GM12801 (cell line): ENCODE measurements around the gene KCTD21.

Experiments
- CTCF ChIP-seq: IDR thresholded peaks from one replicate; pipeline ENCODE4 v1.5.1; 2011; ENCODE audit warnings: control low read depth; ENCODE audit not compliant: insufficient read length; ENCODE audit errors: extremely low read depth

The KCTD21 gene, protein sequence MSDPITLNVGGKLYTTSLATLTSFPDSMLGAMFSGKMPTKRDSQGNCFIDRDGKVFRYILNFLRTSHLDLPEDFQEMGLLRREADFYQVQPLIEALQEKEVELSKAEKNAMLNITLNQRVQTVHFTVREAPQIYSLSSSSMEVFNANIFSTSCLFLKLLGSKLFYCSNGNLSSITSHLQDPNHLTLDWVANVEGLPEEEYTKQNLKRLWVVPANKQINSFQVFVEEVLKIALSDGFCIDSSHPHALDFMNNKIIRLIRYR

GRCh38 chr11:78188286-78189173 is at the start of gene KCTD21, which contains the start of gene USP35:
Gene KCTD21 (minus strand): TSS chr11:78188626. CDS start chr11:78174554, 14,072 bp downstream.
Gene USP35 (plus strand): TSS chr11:78188919. CDS start chr11:78196246, 7,327 bp downstream.
- TF ChIP-seq CTCF = no peak

GRCh38 chr11:78237293-78238046 is 49.0 kb upstream of the KCTD21 start:
- TF ChIP-seq CTCF = no peak

DNA sequence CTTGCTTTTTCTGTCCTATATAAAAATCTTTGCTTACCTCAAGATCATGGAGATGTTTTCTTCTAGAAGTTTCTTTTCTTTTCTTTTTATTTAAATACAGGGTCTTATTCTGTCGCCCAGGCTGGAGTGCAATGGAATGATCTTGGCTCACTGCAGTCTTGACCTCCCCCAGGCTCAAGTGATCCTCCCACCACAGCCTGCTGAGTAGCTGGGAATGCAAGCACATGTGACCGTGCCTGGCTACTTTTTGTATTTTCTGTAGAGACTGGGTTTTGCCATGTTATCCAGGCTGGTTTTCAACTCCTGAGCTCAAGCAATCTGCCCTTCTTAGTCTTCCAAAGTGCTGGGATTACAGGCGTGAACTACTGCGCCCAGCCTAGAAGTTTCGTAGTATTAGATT is 45.6 kb upstream of the KCTD21 start:
- TF ChIP-seq CTCF = no peak

GRCh38 chr11:78231962-78232501 is 43.6 kb upstream of the KCTD21 start:
- TF ChIP-seq CTCF = no peak

DNA sequence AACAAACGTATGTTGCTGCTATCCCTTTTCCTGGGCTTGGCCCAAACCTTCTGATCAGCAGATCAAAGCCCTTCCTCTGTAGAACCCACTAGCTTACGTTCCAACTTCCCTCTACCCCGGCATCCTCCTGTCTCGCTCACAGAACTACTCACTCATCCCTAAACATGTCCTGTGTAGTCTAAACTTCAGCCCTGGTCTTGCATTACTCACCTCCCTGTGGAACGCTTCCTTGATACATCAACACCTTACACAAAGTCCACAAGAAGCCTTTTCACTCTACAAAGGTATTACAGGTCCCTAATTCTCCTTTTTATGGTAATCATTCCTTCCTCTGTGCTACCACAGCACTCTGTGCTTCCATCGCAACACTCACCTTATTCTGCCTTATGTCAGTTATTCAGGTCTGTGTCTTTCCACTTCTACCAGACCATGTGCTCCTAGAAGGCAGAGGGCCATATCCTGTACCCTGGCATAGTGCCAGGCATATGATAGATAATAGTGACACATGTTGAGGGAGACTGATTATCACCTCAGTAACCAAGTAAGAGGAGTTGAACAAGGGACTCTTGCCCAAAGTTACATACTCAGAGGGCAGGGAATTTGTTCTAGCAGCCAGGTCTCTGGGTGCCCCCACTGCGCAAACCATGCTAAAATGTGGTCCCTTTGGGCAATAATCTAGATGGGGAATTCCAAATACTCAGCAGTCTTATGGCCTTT is 41.9 kb upstream of the KCTD21 start:
- TF ChIP-seq CTCF = no peak

DNA sequence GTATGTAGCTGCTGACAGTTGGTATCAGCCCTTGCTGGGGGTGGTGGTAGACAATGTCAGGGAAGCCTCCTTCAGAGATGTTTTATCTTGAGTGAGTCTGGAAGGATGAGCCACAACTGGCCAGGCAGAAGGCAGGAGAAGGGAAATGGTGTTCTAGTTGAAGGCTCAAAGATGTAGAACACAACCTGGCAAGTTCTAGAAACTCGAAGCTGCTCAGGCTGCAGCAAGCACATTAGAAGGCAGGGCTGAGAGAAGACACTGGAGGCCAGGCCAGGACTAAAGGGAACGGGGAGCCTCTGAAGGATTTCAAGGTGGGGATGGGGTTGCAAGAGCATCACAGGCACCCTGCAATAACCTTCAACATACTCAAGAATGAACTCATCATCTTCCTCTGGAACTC is 40.7 kb upstream of the KCTD21 start:
- TF ChIP-seq CTCF = no peak

GRCh38 chr11:78228467-78228866 is 40.0 kb upstream of the KCTD21 start:
- no peak for TF ChIP-seq CTCF
